ENCODE data around the gene GDPD3. TPM values are rescaled to one million over a fixed set of nuclear protein-coding genes. Genes with fewer than 3 reads are reported as not detected.

The GDPD3 gene
- total and polyA plus RNA-seq, 2 experiments from 2014 or later: 0.72 to 2.0 TPM

GRCh38 chr16:30063278-30063892 is 50.0 kb downstream of the GDPD3 start:
- Histone ChIP-seq H3K4me1 (ENCODE audit: low read depth) (peaks cover 41% of the 10 kb centered on the region), H3K9me3 (ENCODE audit: low read depth) (no peaks in the 10 kb centered on the region), H3K4me3 (peak overlapping the region; percentile 85), H3K27me3 (no peaks in the 10 kb centered on the region), H3K27ac (peak overlapping the region; percentile 92), H3K36me3 (peaks cover 16% of the 10 kb centered on the region)
- DNase-seq (ENCODE audit: low read depth in 1 of 2, low spot score in 1 of 2): no peak
- TF ChIP-seq, protein P1, sequence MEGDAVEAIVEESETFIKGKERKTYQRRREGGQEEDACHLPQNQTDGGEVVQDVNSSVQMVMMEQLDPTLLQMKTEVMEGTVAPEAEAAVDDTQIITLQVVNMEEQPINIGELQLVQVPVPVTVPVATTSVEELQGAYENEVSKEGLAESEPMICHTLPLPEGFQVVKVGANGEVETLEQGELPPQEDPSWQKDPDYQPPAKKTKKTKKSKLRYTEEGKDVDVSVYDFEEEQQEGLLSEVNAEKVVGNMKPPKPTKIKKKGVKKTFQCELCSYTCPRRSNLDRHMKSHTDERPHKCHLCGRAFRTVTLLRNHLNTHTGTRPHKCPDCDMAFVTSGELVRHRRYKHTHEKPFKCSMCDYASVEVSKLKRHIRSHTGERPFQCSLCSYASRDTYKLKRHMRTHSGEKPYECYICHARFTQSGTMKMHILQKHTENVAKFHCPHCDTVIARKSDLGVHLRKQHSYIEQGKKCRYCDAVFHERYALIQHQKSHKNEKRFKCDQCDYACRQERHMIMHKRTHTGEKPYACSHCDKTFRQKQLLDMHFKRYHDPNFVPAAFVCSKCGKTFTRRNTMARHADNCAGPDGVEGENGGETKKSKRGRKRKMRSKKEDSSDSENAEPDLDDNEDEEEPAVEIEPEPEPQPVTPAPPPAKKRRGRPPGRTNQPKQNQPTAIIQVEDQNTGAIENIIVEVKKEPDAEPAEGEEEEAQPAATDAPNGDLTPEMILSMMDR (IDR thresholded peaks at IDR 0.05; ENCODE audit: low read depth, low read length): no peak

DNA sequence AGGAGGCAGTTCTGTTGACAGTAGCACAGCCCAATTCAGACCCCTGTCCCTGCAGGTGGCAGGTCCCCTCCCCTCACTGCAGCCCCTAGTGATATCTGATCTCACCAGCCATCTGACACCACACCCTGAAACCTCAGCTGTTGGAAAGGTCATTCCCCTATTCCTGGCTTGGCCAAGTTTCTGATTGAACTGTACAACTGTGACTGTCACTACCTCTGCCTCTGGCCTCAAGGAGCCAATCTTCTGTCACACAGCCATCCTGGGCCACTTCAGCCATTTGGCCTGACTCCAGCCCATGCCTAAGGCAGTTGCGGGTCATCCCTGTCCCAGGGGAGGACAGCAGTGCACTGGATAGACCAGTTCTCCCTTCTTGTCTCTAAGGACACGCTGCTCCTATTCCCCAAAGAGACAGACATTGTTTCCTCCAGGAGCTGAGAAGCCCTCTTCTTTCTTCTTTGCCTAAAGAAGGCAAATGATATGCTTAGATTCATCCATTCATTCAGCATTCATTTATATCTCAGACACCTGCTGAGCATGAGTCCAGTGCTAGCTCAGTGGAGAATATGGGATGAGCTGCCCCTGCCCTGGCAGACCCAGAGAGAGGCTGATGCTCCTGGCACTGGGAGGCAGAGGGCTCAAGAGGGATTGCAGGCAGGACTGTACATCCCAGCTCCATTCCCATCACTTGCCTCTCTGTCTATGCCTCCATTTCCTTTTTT is 52.3 kb downstream of the GDPD3 start:
- no peaks in the 10 kb centered on the region for H3K27me3 ChIP-seq
- H3K9me3 ChIP-seq (ENCODE audit: low read depth): no peaks in the 10 kb centered on the region
- H3K27ac ChIP-seq: peak overlapping the region; percentile 81
- no peaks in the 10 kb centered on the region for H3K36me3 ChIP-seq
- peak in 1 of 2 donors; percentile 37 for DNase-seq (ENCODE audit: low read depth in 1 of 2, low spot score in 1 of 2)
- peaks cover 28% of the 10 kb centered on the region for H3K4me1 ChIP-seq (ENCODE audit: low read depth)
- TF ChIP-seq, protein P1 (IDR thresholded peaks at IDR 0.05; ENCODE audit: low read depth, low read length): no peak
- H3K4me3 ChIP-seq: no peak overlapping the region

DNA sequence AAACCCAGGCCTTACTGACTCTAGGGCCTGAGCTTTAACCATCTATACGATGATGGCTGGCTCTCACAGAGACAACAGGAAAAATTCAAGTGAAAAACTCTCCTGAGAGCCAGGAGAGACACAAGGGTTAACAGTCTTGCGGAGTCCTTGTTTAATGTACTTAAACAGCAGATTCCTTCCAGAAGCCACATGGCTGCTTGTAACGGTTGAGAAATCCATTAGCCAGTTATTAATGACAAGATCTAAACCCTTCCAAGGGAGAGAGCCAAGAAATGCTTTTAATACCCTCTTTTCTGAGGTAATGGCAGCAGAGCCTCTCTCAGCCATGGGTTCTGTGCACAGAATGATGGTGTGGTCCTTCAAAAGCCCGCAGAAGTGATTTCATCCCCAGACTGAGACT is 53.0 kb downstream of the GDPD3 start:
- H3K36me3 ChIP-seq: no peaks in the 10 kb centered on the region
- H3K27ac ChIP-seq: peak overlapping the region; percentile 81
- TF ChIP-seq, protein P1 (IDR thresholded peaks at IDR 0.05; ENCODE audit: low read depth, low read length): no peak
- H3K4me1 ChIP-seq (ENCODE audit: low read depth): peaks cover 28% of the 10 kb centered on the region
- no peak for DNase-seq (ENCODE audit: low read depth in 1 of 2, low spot score in 1 of 2)
- H3K27me3 ChIP-seq: no peaks in the 10 kb centered on the region
- no peaks in the 10 kb centered on the region for H3K9me3 ChIP-seq (ENCODE audit: low read depth)
- H3K4me3 ChIP-seq: no peak overlapping the region

DNA sequence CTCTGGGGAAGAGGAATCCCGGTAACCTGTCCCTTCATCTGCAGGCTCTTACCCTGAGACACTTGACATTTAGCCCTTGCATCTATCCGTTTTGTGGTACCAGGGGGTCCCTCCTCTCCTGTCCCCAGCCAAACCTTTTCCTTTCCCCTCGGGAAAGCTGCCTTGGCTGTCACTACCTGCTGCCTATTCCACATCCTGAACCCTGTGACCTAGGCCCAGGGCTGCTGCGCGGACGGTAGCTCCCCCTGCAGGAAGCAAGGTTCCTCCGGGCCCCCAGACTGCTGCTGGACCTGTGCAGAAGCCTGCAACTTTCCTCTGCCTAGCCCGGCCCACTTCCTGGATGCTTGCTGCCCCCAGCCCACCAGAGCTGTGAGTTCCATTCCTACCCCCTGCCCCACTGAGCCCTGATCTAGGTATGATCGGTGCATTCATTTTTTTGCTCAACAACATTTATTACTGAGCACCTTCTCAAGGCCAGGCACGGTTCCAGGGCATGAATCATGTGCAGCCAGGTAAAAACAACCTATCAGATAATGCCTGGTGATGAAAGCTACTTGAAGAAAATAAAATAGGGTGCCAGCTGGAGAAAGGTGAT is 58.3 kb downstream of the GDPD3 start:
- Histone ChIP-seq H3K27ac (no peak overlapping the region), H3K4me3 (no peak overlapping the region), H3K36me3 (no peaks in the 10 kb centered on the region), H3K27me3 (no peaks in the 10 kb centered on the region), H3K4me1 (ENCODE audit: low read depth) (peaks cover 4% of the 10 kb centered on the region), H3K9me3 (ENCODE audit: low read depth) (no peaks in the 10 kb centered on the region)
- DNase-seq (ENCODE audit: low read depth in 1 of 2, low spot score in 1 of 2): peak in 1 of 2 donors; percentile 60
- TF ChIP-seq, protein P1 (IDR thresholded peaks at IDR 0.05; ENCODE audit: low read depth, low read length): peak; percentile 63

Other genes with a start within 250 kb of the GDPD3 start
- gene SEZ6L2, start 214.0 kb downstream of the GDPD3 start, total RNA-seq: 13.9 and 21.1 TPM in 2 replicates
- gene SEZ6L2, start 214.0 kb downstream of the GDPD3 start, polyA plus RNA-seq: 5.8 and 10.3 TPM in 2 replicates
- 1.8 and 3.9 TPM in 2 replicates for gene ASPHD1, start 213.0 kb downstream of the GDPD3 start, total RNA-seq
- gene ASPHD1, start 213.0 kb downstream of the GDPD3 start, polyA plus RNA-seq: 1.8 and 2.3 TPM in 2 replicates
- gene KCTD13, start 187.3 kb downstream of the GDPD3 start, total RNA-seq: 17.6 and 22.1 TPM in 2 replicates
- gene KCTD13, start 187.3 kb downstream of the GDPD3 start, polyA plus RNA-seq: 22.3 and 23.3 TPM in 2 replicates
- gene TMEM219, start 151.5 kb downstream of the GDPD3 start, total RNA-seq: 73.7 and 110 TPM in 2 replicates
- gene TMEM219, start 151.5 kb downstream of the GDPD3 start, polyA plus RNA-seq: 109 and 156 TPM in 2 replicates
- gene TAOK2, start 139.7 kb downstream of the GDPD3 start, total RNA-seq: 69.4 and 70.9 TPM in 2 replicates
- 25.8 and 36.2 TPM in 2 replicates for gene TAOK2, start 139.7 kb downstream of the GDPD3 start, polyA plus RNA-seq
- gene HIRIP3, start 117.9 kb downstream of the GDPD3 start, total RNA-seq: 22.2 and 25.6 TPM in 2 replicates
- 26.7 and 32.5 TPM in 2 replicates for gene HIRIP3, start 117.9 kb downstream of the GDPD3 start, polyA plus RNA-seq
- 83.7 and 167 TPM in 2 replicates for gene INO80E, start 117.3 kb downstream of the GDPD3 start, total RNA-seq
- 17.1 and 19.0 TPM in 2 replicates for gene INO80E, start 117.3 kb downstream of the GDPD3 start, polyA plus RNA-seq
- gene DOC2A, start 102.5 kb downstream of the GDPD3 start, total RNA-seq: 1.6 and 7.2 TPM in 2 replicates
- gene DOC2A, start 102.5 kb downstream of the GDPD3 start, polyA plus RNA-seq: 3.3 and 6.9 TPM in 2 replicates
- not detected in 2 replicates for gene C16orf92, start 90.3 kb downstream of the GDPD3 start, total RNA-seq
- not detected in 2 replicates for gene C16orf92, start 90.3 kb downstream of the GDPD3 start, polyA plus RNA-seq
- 0.21 and 0.36 TPM in 2 replicates for gene TLCD3B, start 82.3 kb downstream of the GDPD3 start, total RNA-seq
- not detected in 2 replicates for gene TLCD3B, start 82.3 kb downstream of the GDPD3 start, polyA plus RNA-seq
- gene ALDOA, start 47.8 kb downstream of the GDPD3 start, total RNA-seq: 3,852 and 5,767 TPM in 2 replicates
- gene ALDOA, start 47.8 kb downstream of the GDPD3 start, polyA plus RNA-seq: 5,441 and 6,816 TPM in 2 replicates
- gene PPP4C, start 37.5 kb downstream of the GDPD3 start, total RNA-seq: 94.3 and 134 TPM in 2 replicates
- gene PPP4C, start 37.5 kb downstream of the GDPD3 start, polyA plus RNA-seq: 217 and 225 TPM in 2 replicates
- gene TBX6, start 21.6 kb downstream of the GDPD3 start, total RNA-seq: 1.6 and 5.0 TPM in 2 replicates
- 2.2 and 8.9 TPM in 2 replicates for gene TBX6, start 21.6 kb downstream of the GDPD3 start, polyA plus RNA-seq
- gene YPEL3, start 17.3 kb downstream of the GDPD3 start, total RNA-seq: 67.1 and 107 TPM in 2 replicates
- 115 and 143 TPM in 2 replicates for gene YPEL3, start 17.3 kb downstream of the GDPD3 start, polyA plus RNA-seq
- gene MAPK3, start 9.7 kb upstream of the GDPD3 start, total RNA-seq: 57.2 and 70.2 TPM in 2 replicates
- 29.7 and 35.9 TPM in 2 replicates for gene MAPK3, start 9.7 kb upstream of the GDPD3 start, polyA plus RNA-seq
- gene CORO1A, start 70.1 kb upstream of the GDPD3 start, total RNA-seq: 0.92 and 3.2 TPM in 2 replicates
- gene CORO1A, start 70.1 kb upstream of the GDPD3 start, polyA plus RNA-seq: 2.0 and 3.4 TPM in 2 replicates
- gene BOLA2B, start 80.1 kb upstream of the GDPD3 start, total RNA-seq: 254 and 290 TPM in 2 replicates
- 89.4 and 146 TPM in 2 replicates for gene BOLA2B, start 80.1 kb upstream of the GDPD3 start, polyA plus RNA-seq
- gene SLX1A, start 80.3 kb upstream of the GDPD3 start, total RNA-seq: 61.6 and 76.1 TPM in 2 replicates
- gene SLX1A, start 80.3 kb upstream of the GDPD3 start, polyA plus RNA-seq: 67.3 and 85.1 TPM in 2 replicates
- gene SULT1A3, start 85.7 kb upstream of the GDPD3 start, total RNA-seq: 3.7 and 4.2 TPM in 2 replicates
- 7.7 and 17.1 TPM in 2 replicates for gene SULT1A3, start 85.7 kb upstream of the GDPD3 start, polyA plus RNA-seq
- 0.07 and 3.2 TPM in 2 replicates for gene NPIPB13, start 134.9 kb upstream of the GDPD3 start, total RNA-seq
- gene NPIPB13, start 134.9 kb upstream of the GDPD3 start, polyA plus RNA-seq: 4.1 and 5.3 TPM in 2 replicates
- 56.7 and 63.1 TPM in 2 replicates for gene CD2BP2, start 241.8 kb upstream of the GDPD3 start, total RNA-seq
- gene CD2BP2, start 241.8 kb upstream of the GDPD3 start, polyA plus RNA-seq: 47.2 TPM in 2 replicates

Measured in cardiac muscle cell (in vitro differentiated cells and primary cell).